Activated T-helper 1 cell treated with anti-CD3 and anti-CD28 coated beads, Interleukin-2, amount 50 U/mL, for 16 hours (primary cell): Measurements from ENCODE around the gene STH.
A peak's percentile ranks its signal among the peaks of the same experiment; 100 is the strongest.

Experiments used
- DNase-seq, 2 donors: peaks; one replicate each; pipeline ENCODE4 v3.0.0-alpha.2; 2020; ENCODE audit warnings: low read depth in 1 of 2, low spot score in 1 of 2

STH gene

GRCh38 chr17:45984368-45984767, 14.7 kb upstream of the STH start:
- DNase-seq, result no peak

DNA sequence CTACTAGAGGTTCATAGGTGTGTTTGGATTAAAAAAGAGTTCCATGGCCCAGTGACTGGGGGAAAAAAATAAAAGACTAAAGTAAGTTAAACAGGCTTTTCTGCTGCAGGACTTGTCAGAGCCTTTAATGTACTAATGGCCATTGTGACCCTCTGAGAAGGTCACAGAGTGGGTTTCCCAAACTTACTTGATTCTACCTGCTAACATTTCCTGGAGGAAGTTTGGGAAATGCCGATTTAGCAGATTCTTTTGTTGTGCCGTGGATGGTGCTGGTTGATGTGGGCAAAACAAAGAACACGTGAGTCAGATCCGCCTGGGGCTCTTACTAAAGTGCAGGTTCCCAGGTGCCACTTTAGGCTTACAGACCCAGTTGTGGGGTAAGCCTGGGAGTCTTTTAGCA, 13.6 kb upstream of the STH start:
- DNase-seq, result no peak

DNA sequence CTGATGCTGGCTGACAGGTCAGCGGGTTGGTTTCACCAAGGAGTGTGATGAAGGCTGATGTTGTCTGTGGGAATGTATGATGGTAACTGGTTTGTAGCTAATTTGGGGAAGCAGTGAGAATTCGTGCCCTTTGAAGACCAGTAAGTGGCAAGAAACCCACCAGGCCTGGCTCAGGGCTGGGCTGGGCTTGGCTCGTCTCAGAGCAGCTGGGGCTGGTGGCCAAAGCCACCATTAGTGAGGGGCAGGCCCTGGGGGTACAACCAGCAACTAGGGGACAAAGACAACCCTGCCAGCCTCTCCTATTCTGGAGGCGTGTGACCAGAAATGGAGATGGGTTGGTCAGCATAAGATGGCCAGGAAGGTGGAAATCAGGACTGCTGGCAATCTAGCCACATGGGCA, 13.0 kb upstream of the STH start:
- no peak for DNase-seq

DNA sequence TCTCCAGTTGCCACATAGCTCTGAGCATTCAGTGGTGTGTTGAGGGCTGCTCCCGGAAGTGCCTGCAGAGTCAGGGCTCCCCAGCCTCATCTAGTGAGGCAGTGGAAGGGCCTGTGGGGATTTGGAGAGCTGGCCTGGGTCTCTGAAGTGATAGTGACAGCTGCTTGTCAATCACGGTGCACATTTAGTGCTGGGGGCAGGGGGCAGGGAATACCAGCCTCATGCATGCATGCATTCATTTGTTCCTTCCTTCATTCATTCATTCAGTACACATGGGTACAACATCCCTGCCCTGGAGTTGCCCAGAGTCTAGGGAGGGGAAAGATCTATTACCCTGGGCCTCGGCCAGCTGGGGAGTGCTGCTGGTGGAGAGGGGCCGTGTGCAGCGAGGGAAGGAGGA, 11.3 kb upstream of the STH start:
- DNase-seq, result no peak

- no peak for DNase-seq
Measured at GRCh38 chr17:45989759-45990158, 9.3 kb upstream of the STH start.

GRCh38 chr17:45990886-45991285, 8.2 kb upstream of the STH start:
- DNase-seq, result no peak

DNA sequence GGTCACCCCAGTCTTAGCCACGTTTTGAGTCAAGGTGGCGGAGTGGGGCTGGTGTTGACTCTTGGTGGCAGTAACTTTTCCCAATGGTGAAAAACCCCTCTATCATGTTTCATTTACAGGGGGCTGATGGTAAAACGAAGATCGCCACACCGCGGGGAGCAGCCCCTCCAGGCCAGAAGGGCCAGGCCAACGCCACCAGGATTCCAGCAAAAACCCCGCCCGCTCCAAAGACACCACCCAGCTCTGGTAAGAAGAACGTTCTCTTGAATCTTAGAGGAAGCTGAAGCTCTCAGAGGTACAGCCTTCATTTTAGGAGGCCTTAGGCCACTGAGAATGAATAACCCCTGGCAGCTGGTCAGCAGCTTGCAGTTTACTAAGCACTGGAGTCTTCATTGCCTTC, 7.7 kb upstream of the STH start:
- no peak for DNase-seq

DNA sequence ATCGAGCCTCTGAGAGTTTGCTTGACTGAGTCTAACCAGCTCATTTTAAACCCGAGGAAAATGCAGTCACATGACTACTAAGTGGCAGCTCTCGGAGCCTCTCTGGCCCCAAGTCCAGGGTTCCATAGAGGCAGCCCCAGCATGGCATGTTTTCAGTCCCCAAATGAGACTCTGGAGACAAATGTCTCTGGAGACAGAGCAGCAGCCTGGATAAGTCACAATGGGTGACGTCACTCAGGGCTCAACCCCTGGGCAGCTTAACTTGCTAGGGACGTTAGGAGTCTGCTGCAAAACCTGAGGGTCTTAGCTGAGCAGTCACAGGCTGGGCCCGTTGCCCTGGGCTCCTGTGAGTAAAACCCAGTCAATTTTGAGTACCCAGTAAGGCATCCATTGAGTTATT, 6.9 kb upstream of the STH start:
- DNase-seq, result no peak

- no peak for DNase-seq
Measured at GRCh38 chr17:45992904-45993303, 6.1 kb upstream of the STH start.

DNA sequence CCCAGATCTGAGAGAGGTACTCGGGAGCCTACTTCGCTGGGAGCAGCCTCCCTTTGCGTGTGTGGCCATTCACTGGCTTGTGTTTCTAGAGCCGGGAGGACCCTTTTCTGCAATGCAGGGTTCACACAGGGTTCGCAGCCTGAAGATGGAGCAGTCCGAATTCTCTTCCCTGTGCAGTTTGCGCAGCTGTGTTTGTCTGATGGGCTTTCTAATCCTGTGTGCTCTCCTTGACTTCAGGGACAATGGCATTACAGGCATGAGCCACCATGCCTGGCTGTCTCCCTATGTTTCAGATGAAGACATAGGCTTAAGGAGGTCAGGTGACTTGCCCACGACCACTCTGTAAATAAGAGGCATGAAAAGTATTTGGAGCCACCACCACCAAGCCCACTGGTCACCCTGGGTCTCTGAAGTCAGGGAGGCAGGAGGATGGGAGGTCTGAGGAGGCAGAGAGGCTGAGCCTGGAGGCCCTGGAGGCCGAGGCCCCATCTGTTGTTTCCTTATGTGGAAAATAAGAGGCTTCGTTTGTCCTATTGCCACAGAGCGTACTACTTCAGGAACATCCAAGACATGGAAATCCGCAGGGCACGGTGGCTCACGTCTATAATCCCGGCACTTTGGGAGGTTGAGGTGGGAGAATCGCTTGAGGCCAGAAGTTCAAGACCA, 5.0 kb upstream of the STH start:
- no peak for DNase-seq

DNA sequence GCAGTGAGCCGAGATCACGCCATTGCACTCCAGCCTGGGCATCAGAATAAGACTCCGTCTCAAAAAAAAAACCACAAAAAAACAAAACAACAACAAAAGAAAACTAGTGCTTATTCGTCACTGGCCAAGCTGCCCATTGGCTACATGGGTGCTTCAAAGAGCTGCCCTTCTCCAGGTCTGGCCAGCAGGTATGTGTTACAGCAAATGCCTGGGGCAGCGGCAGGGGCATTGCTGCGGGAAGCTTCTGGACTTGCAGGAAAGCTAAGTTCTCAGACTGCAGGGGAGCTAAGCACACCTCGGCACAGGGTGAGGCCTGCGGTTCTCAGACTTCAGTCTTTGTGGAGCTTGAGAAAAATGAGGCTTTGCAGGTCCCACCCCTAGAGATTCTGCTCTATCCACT, 4.1 kb upstream of the STH start:
- no peak for DNase-seq

- no peak for DNase-seq
Measured at GRCh38 chr17:45995627-45996270, 3.3 kb upstream of the STH start.

GRCh38 chr17:45996282-45996937, 2.6 kb upstream of the STH start:
- no peak for DNase-seq

DNA sequence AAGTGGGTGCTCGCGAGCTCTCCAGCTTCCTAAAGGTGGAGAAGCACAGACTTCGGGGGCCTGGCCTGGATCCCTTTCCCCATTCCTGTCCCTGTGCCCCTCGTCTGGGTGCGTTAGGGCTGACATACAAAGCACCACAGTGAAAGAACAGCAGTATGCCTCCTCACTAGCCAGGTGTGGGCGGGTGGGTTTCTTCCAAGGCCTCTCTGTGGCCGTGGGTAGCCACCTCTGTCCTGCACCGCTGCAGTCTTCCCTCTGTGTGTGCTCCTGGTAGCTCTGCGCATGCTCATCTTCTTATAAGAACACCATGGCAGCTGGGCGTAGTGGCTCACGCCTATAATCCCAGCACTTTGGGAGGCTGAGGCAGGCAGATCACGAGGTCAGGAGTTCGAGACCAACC, 1.9 kb upstream of the STH start:
- DNase-seq, result no peak

- no peak for DNase-seq
Measured at GRCh38 chr17:45997624-45998023, 1.4 kb upstream of the STH start.

DNA sequence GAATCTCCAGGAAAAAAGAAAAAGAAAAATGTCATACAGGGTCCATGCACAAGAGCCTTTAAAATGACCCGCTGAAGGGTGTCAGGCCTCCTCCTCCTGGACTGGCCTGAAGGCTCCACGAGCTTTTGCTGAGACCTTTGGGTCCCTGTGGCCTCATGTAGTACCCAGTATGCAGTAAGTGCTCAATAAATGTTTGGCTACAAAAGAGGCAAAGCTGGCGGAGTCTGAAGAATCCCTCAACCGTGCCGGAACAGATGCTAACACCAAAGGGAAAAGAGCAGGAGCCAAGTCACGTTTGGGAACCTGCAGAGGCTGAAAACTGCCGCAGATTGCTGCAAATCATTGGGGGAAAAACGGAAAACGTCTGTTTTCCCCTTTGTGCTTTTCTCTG, 845 bp downstream of the STH start:
- DNase-seq, result no peak

DNA sequence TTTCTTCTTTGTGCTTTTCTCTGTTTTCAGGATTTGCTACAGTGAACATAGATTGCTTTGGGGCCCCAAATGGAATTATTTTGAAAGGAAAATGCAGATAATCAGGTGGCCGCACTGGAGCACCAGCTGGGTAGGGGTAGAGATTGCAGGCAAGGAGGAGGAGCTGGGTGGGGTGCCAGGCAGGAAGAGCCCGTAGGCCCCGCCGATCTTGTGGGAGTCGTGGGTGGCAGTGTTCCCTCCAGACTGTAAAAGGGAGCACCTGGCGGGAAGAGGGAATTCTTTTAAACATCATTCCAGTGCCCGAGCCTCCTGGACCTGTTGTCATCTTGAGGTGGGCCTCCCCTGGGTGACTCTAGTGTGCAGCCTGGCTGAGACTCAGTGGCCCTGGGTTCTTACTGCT, 1.2 kb downstream of the STH start:
- no peak for DNase-seq

- DNase-seq, result no peak
Measured at GRCh38 chr17:46000757-46001156, 1.7 kb downstream of the STH start.

DNA sequence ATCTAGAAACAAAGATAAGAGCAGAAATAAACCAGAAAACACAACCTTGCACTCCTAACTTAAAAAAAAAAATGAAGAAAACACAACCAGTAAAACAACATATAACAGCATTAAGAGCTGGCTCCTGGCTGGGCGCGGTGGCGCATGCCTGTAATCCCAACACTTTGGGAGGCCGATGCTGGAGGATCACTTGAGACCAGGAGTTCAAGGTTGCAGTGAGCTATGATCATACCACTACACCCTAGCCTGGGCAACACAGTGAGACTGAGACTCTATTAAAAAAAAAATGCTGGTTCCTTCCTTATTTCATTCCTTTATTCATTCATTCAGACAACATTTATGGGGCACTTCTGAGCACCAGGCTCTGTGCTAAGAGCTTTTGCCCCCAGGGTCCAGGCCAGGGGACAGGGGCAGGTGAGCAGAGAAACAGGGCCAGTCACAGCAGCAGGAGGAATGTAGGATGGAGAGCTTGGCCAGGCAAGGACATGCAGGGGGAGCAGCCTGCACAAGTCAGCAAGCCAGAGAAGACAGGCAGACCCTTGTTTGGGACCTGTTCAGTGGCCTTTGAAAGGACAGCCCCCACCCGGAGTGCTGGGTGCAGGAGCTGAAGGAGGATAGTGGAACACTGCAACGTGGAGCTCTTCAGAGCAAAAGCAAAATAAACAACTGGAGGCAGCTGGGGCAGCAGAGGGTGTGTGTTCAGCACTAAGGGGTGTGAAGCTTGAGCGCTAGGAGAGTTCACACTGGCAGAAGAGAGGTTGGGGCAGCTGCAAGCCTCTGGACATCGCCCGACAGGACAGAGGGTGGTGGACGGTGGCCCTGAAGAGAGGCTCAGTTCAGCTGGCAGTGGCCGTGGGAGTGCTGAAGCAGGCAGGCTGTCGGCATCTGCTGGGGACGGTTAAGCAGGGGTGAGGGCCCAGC, 2.6 kb downstream of the STH start:
- DNase-seq, result no peak

GRCh38 chr17:46002311-46002972, 3.4 kb downstream of the STH start:
- DNase-seq, result peak; percentile 50 to 56

- DNase-seq, result no peak
Measured at GRCh38 chr17:46002973-46003316, 3.9 kb downstream of the STH start.
